AG04450 (cell line): ENCODE data around the gene APBB2. TPM values are rescaled to one million over a fixed set of nuclear protein-coding genes. Genes with fewer than 3 reads are reported as not detected.

Source experiments
- CTCF ChIA-PET: fragments of 300-600, 350-600 bp; formaldehyde crosslinking; extraction: SDS; loops from one replicate; lab custom pipeline; 2022; ENCODE audit warnings: antibody characterized with exemption, inconsistent platforms; lab: Charles Lee
- POLR2A ChIA-PET: fragments of 350-600 bp; formaldehyde crosslinking; extraction: SDS; loops from one replicate; lab custom pipeline; 2021; ENCODE audit warnings: antibody characterized with exemption, inconsistent platforms; lab: Yijun Ruan, JAX
- DNase-seq: peaks from one replicate; pipeline ENCODE4 v3.0.0-alpha.2; 2011; ENCODE audit warnings: low read depth, low spot score
- H3K27ac ChIP-seq: one replicate; pipeline ENCODE4 v1.5.1; 2012; ENCODE audit warnings: low read depth, low read length, control low read depth
- H3K27me3 ChIP-seq: one replicate; pipeline ENCODE4 v1.6.0; 2012; ENCODE audit warnings: low read length; ENCODE audit not compliant: control insufficient read depth, insufficient read depth
- H3K4me3 ChIP-seq: 2 replicates; pipeline ENCODE4 v1.5.1; 2011; ENCODE audit warnings: mild to moderate bottlenecking, low read depth, low read length, control low read depth
- H3K9me3 ChIP-seq: 2 replicates; pipeline ENCODE4 v1.5.1; 2012; ENCODE audit warnings: low read length; ENCODE audit not compliant: control insufficient read depth, insufficient read depth
- CTCF ChIP-seq: IDR thresholded peaks from 2 replicates; pipeline ENCODE4 v1.5.1; 2011; ENCODE audit warnings: low read depth, low read length, control low read depth, inconsistent platforms
- polyA plus RNA-seq: library from polyadenylated mRNA; depleted of rRNA; stranded (reverse); fragments of >200 nt; gene quantifications from 2 replicates; pipeline ENCODE4 v1.2.3, GENCODE V29; 2011

The APBB2 gene
- polyA plus RNA-seq, 1 experiment: 52.7 TPM

GRCh38 chr4:40831146-40831907 is 383.0 kb downstream of the APBB2 start:
- no peak overlapping the region for H3K27ac ChIP-seq
- no peaks in the 10 kb centered on the region for H3K9me3 ChIP-seq
- CTCF ChIA-PET: interaction anchor here (1.7 to 1.9 kb wide), 2 partner anchors 9 kb away, joined by 8 to 14 read pairs; no protein-coding TSS in a partner anchor
- H3K27me3 ChIP-seq: no peaks in the 10 kb centered on the region
- TF ChIP-seq CTCF: no peak
- POLR2A ChIA-PET: no interaction called here
- DNase-seq: no peak
- H3K4me3 ChIP-seq: no peak overlapping the region

DNA sequence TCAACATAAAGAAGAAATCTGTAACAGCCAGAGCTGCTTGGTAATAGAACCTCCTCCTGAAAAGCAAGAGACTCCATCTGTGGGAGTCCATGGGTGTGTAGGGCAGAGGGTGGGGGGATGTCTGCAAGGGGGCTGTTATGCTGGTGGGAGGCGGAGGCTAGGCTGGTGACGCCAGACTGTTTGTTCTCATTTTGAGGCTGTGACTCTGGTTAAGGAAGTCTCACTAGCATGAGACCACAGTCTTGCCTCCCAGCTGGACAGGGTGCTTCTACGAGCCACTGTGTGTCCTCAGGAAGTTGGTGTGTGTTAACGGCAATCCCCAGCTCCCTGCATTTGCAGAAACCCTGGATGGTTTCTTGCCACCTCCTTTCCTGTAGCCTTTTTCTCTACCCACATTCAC is 384.8 kb downstream of the APBB2 start:
- TF ChIP-seq CTCF: no peak
- H3K27me3 ChIP-seq: no peaks in the 10 kb centered on the region
- no peak for DNase-seq
- no peak overlapping the region for H3K4me3 ChIP-seq
- H3K9me3 ChIP-seq: no peaks in the 10 kb centered on the region
- ChIA-PET POLR2A (no interaction called here), CTCF (interaction anchor here (1.9 kb wide), 1 partner anchor 11 kb away, joined by 14 read pairs; no protein-coding TSS in a partner anchor)
- H3K27ac ChIP-seq: no peak overlapping the region

GRCh38 chr4:40828661-40829060 is 385.7 kb downstream of the APBB2 start:
- TF ChIP-seq CTCF: no peak
- DNase-seq: no peak
- Histone ChIP-seq H3K4me3 (no peak overlapping the region), H3K27ac (no peak overlapping the region), H3K9me3 (no peaks in the 10 kb centered on the region), H3K27me3 (no peaks in the 10 kb centered on the region)
- ChIA-PET CTCF (interaction anchor here (1.2 kb wide), 1 partner anchor 12 kb away, joined by 3 read pairs; no protein-coding TSS in a partner anchor), POLR2A (no interaction called here)

DNA sequence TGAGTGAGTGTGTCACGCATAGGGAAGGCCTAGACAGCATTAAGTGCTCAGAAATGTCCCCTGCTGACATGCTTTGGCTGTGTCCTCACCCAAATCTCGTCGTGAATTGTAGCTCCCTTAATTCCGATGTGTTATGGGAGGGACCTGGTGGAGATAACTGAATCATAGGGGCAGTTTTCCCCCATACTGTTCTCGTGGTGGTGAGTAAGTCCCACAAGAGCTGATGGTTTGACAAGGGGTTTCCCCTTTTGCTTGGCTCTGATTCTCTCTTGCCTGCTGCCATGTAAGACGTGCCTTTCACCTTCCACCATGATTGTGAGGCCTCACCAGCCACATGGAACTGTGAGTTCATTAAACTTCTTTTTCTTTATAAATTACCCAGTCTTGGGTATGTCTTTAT is 386.6 kb downstream of the APBB2 start:
- CTCF ChIA-PET: interaction anchor here (1.2 kb wide), 1 partner anchor 13 kb away, joined by 3 read pairs; no protein-coding TSS in a partner anchor

More for the DNA sequence above, 386.6 kb downstream of the APBB2 start:
- Histone ChIP-seq H3K9me3 (no peaks in the 10 kb centered on the region), H3K27me3 (no peaks in the 10 kb centered on the region), H3K4me3 (no peak overlapping the region), H3K27ac (no peak overlapping the region)
- TF ChIP-seq CTCF: no peak
- POLR2A ChIA-PET: no interaction called here
- no peak for DNase-seq
